AG08396 (cell line): ENCODE data around the gene PRKN.

Experiments used
- DNase-seq: peaks from one replicate; pipeline ENCODE4 v3.0.0; 2012; ENCODE audit warnings: low spot score, mixed read lengths

The PRKN gene

GRCh38 chr6:161482517-161482858, 1245.1 kb downstream of the PRKN start:
- no peak for DNase-seq

GRCh38 chr6:161481786-161482516, 1245.6 kb downstream of the PRKN start:
- DNase-seq, result no peak

- DNase-seq, result no peak
These were observed 1247.0 kb downstream of the PRKN start for GRCh38 chr6:161480421-161481155.

GRCh38 chr6:161479376-161479775, 1248.2 kb downstream of the PRKN start:
- no peak for DNase-seq

GRCh38 chr6:161477876-161478425, 1249.6 kb downstream of the PRKN start:
- no peak for DNase-seq

- no peak for DNase-seq
These were observed 1250.9 kb downstream of the PRKN start for GRCh38 chr6:161476711-161477110.

GRCh38 chr6:161465403-161465802, 1262.2 kb downstream of the PRKN start:
- DNase-seq, result no peak

GRCh38 chr6:161463071-161463470, 1264.5 kb downstream of the PRKN start:
- DNase-seq, result no peak

GRCh38 chr6:161462148-161462547, 1265.4 kb downstream of the PRKN start:
- no peak for DNase-seq

- no peak for DNase-seq
These were observed 1268.5 kb downstream of the PRKN start for GRCh38 chr6:161459008-161459615.

GRCh38 chr6:161458201-161458951, 1269.2 kb downstream of the PRKN start:
- DNase-seq, result no peak

- no peak for DNase-seq
These were observed 1271.7 kb downstream of the PRKN start for GRCh38 chr6:161455848-161456247.

GRCh38 chr6:161453558-161453957, 1274.0 kb downstream of the PRKN start:
- DNase-seq, result no peak

- no peak for DNase-seq
These were observed 1275.3 kb downstream of the PRKN start for GRCh38 chr6:161452241-161452640.

GRCh38 chr6:161449521-161449920, 1278.0 kb downstream of the PRKN start:
- DNase-seq, result no peak

GRCh38 chr6:161446949-161447348, 1280.6 kb downstream of the PRKN start:
- DNase-seq, result no peak

GRCh38 chr6:161446296-161446925, 1281.2 kb downstream of the PRKN start:
- no peak for DNase-seq

- no peak for DNase-seq
These were observed 1282.4 kb downstream of the PRKN start for GRCh38 chr6:161445021-161445799.

- DNase-seq, result peak; percentile 18
These were observed 1283.1 kb downstream of the PRKN start for GRCh38 chr6:161444464-161444863.

GRCh38 chr6:161443848-161444247, 1283.7 kb downstream of the PRKN start:
- no peak for DNase-seq

GRCh38 chr6:161442420-161442819, 1285.1 kb downstream of the PRKN start:
- no peak for DNase-seq
